HuH-7 (cell line): Measurements from ENCODE around the gene HLA-C.
A peak's percentile ranks its signal among the peaks of the same experiment; 100 is the strongest.
"Not testable (repeated sequence)": the region's sequence is repeated elsewhere in the genome, so short reads cannot be mapped to it uniquely, and the experiment has no call there.

Experiments
- DNase-seq: peaks from one replicate; pipeline ENCODE4 v3.0.0; 2011; ENCODE audit warnings: low spot score

Gene HLA-C

DNA sequence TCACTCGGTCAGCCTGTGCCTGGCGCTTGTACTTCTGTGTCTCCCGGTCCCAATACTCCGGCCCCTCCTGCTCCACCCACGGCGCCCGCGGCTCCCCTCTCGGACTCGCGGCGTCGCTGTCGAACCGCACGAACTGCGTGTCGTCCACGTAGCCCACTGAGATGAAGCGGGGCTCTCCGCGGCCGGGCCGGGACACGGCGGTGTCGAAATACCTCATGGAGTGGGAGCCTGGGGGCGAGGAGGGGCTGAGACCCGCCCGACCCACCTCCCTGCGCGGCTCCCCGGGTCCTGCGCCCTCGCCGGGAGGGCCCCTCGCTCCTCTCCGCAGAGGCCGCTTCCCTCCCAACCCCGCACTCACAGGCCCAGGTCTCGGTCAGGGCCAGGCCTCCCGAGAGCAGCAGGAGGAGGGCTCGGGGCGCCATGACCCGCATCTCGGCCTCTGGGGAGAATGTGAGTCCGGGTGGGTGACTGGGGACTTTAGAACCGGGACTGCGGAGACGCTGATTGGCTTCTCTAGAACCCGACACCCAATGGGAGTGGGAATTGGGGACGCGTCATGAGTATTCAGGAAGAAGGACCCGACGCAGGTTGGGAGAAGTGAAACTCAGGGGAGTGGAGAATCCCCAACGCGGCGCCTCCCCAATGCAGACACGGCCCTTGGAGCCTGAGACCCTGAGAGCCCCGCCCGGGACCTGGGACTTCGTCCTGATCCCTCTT lies at the start of gene HLA-C:
TSS of gene HLA-C (minus strand) at position 452 of the 717 bp plus-strand sequence. CDS start at position 431, 21 bp downstream.
- peak; percentile 29 for DNase-seq

DNA sequence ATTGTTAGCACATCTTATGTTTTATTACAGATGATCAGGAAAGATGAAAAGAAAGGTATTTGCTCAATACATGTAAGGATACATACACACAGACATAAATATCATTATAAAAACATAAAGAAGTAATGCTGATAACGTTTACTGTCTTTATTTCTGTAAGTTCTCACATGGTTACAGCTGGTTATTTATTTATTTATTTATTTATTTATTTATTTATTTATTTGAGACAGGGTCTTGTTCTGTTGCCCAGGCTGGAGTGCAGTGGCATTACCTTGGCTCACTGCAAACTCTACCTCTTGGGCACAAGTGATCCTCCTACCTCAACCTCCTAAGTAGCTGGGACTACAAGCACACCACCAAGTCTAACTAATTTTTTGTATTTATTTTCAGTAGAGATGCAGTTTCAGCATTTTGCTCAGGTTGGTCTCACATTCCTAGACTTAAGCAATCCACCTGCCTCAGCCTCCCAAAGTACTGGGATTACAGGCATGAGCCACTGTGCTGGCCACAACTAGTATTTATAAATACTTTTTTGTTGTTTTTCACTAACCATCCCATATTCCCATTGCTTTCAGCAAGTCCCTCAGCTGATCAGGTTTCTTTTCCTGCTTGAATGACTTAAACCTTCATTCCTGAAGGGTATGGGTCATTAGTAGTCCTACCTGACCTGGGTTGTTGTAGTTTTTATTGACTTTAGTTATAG lies 49.3 kb upstream of the HLA-C start:
- DNase-seq: no peak

DNA sequence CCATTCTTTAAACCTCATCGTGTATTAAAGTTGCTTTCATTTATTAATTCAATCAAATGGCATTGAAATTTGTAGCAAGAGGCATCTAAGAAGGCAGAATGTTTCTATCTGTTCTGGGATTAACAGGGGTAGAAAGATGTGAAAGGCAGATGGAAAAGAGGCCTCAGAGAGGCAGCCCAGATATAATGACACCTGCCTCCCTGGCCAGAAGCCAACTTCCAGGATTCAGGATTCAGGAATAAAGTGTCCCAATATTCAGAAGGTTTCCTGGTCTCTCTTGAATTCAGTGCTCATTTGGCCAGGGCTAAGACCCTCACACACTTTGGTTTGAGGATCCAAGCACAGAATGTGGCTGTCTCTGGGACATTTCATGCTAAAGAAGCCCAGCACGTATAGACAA lies 45.1 kb upstream of the HLA-C start:
- no peak for DNase-seq

DNA sequence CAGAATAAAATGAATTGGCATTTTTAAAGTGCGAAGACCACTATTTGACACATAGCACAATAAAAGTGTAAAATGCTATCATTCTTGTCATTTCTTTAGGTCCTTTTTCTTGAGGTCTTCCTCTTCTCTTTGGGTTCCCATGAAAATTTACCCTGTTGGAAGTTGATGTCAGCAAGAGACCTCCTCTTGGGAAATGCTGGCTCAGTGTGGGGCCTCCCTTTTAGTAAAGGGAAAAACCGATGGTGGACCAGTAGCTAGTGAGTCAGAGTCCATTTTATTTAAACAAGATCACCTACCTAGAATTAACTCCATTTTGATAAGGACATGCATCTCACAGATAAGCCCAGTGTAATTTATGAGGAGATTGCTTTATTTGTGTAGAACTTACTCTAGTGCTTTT lies 37.7 kb upstream of the HLA-C start:
- DNase-seq: no peak

DNA sequence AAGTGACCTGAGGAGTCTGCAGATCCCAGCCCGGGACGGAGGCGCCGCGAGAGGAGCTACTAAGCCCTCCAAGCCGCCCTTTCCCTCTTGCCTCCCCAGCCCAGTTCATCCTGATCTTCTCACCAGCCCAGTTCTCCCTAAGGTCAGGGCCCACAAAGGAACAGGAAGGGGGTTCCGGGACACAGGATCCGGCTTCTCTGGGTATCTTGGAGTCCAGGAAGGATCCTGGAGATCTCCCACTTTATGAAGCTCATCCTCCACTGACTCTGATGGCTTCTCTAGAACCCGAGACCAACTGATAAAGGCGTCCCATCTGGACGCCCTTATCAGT lies 36.9 kb upstream of the HLA-C start:
- DNase-seq: no peak

DNA sequence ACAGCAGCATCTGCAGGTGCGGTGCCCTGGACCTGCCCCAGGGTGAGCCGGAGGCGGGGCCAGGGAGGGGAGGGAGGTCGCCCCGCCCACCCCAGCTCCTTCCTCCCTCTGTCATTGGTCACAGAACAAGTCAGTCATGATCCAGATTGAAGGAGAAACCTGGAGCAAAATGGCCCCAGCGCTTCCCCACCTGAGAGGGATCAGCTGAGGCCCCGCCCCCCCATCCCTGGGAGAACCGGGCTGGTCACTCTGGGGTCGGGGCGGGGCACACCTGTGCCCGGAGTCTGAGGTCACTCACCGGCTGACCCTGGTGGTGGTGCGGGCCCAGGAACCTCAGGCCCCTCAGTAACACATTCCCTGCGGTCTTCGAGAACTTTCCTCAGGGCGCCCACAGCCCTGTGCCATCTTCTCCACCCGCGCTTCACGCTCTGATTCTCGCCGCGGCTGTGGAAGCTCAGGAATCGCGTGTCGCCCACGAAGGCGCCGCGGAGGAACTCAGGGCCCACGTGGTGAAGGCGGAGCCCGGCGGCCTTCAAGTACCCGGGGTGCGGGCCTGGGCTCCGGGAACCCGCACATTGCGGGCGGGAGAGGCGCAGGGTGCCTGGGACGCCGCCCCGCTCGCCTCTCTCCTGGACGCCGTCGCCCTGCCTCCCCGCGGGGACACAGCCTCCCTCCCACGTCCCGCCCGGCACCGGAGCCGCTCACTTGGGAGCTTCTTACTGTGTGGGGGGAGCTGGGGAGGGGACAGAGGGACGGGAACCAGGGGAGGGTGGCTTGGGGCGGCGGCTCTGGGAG lies 36.4 kb upstream of the HLA-C start:
- no peak for DNase-seq

DNA sequence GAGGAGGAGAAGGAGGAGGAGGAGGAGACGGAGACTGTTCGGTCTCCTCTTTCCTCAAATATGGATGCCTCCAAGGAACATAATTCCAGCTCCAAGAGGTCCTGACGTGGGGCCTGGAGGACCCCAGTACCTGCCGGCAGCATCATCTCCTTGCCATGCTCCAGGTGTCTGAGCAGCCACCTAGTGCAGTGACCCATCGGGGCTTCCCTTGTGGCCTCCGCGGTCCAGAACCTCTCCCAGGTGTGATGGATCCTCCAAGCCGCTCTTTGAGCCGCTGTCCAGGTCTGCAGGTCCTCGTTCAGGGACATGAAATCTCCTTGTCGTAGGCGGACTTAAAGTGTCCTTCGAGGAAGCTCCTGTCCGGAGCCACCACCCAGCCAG lies 35.8 kb upstream of the HLA-C start:
- no peak for DNase-seq

DNA sequence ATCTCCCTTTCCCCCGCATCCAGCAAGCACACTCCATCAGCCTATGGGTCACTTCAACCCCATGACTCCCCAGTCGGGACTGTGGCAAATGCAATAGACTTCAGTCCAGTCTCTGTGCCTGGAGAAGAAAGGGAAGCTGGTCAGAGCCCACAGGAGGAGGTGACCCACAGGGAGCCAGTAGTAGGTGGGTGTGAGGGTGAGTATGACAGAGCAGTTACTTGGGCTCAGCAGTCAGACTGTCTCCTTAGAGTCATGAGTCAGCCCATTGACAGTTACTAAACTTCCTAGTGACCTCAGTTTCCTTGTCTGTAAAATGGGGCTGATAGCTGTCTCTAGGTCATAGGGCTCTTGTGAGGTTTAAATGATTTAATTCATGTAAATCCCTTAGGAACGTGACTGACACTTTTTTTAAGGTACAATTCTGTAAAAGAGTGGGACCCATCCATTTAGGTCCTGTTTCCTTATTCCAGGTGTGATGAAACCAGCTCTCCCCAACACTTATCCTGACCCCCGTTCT lies 33.9 kb upstream of the HLA-C start:
- no peak for DNase-seq

DNA sequence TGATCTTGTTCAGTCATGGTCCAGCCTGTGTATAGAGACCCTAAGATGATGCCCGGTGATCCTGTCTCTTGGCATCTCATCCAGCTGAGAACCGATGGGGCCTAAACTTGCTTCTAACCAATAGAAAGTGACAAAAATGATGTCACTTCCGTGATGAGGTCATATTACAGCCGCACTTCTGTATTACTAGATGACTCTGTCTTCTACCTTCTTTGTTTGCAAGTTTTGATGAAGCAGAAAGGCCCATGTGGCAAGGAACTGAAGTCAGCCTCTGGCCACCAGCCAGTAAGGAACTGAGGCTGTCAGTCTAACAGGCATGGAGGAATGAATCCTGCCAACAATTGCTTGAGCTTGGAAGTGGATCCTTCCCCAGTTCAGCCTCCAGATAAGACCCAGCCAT lies 32.8 kb upstream of the HLA-C start:
- no peak for DNase-seq

DNA sequence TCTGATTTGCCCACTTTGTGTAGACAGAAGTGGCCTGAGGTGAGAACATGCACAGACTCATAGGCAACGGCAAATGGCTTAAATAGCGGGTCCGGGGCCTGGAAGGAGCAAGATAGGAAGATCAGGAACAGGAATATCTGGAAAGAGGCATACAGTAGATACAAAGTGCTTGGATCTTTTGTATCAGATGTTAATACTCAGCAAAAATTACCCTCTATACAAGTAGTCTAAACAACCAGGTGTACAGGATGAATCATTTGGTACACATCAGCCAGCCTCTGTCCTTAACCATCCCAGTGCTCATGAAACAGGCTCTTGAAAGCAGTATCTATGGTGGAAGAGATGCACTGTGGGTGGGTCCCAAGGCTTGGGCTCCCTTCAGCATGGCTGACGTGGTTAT lies 28.9 kb upstream of the HLA-C start:
- no peak for DNase-seq

DNA sequence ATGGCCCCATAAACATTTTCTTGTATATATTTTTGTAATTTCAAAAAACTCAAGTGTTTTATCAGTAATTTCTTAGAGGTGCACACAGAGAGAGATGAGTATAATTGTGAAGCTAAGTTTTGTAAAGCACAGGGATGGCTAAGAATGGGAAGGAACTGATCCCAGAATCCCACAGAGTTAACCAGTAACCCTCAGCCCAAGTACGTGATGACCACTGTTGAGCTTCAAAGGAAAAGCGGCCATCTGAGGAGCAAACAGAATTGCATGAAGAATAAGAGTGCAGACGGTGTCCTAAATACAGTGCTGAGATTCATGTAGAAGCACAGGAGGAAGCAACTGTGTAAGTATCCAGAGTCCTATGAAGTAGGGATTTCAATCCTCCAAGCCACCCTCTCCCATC lies 28.1 kb upstream of the HLA-C start:
- no peak for DNase-seq

DNA sequence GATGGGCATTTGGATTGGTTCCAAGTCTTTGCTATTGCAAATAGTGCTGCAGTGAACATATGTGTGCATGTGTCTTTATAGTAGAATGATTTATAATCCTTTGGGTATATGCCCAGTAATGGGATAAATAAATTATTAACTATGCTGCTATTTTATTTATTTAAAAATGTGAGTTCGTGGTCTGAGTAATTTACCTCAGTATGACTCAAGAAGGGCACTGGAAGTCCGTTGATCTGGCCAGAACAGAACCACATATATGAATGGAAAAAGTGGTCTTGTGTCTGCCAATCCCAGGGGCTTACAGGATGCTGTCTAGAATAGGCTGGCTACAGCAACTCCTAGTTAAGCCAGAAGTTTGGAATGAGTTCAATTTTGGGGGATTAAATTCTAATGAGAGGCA lies 27.6 kb upstream of the HLA-C start:
- DNase-seq: no peak

DNA sequence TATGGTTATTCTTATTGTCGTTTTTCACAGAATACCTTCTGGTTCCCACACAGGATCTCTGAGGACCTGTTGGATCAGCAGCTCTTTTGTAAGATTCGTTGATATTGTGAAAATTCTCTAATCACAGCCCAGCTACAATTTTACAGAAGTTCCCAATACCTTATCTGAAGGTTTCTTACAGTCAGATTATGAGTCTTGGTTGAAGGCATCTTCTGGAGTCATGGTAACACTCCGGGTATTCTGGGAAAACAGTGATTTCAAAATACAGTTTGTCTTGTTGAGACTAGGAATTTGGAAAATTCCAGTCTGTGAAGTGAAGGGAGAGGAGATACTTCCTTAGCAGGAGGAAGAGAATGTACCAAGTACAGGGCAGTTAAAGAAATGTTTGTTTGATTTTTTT lies 22.2 kb upstream of the HLA-C start:
- no peak for DNase-seq

DNA sequence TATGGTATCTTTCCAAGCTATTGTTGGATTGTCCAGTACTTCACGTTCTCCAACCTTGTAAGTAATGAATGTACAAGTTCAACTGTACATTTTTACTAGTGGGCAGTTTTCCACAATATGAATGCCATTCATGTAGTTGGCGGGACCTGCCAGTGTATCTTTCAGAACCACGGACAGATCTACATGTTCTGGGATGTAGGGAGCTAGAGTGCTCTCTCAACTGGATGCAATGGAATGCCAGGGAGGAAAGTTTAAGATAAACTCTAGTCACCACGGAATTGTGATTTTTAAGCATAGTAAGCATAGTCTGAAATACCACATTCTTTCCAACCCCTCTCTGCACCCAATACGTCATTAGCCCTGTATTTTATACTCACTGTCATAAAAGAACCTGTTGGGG lies 21.5 kb upstream of the HLA-C start:
- no peak for DNase-seq

DNA sequence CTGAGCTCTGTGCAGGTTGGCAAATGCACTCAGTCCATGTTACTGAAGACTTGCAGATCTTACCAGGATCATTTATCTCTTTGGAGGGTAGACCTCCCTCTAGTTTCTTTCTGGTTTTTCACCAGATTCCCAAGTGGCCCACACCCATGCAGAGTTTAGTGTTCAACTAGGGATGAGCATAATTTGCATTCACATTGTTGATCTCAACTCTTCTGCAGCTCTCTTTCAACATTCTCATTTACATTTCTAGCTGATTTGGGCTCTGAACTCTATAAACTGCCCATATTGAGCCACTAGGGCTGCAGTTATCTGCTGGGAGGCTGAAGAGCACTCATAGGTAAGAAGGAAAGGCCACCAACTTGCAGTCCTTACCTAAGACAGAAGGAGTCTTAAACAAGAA lies 17.9 kb upstream of the HLA-C start:
- no peak for DNase-seq

DNA sequence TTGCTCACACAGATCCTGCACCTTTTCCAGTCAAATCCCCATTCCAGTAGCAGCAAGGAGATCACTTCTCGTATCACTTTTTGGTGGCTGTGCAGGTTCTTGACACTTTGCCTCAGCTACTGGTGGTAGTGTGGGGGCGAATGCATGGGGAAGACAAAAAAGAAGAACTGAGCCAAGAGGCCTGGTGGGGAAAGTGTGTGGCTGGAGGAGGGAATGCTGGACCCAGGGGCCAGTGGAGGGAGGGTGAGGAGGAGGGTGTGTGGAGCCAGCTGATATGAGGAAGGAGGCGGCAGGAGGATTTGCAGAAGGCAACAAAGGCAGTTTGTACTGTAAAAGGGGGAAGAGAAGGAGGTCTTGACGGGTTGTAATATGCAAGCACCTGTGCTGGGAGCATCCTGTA lies 15.7 kb upstream of the HLA-C start:
- DNase-seq: no peak

DNA sequence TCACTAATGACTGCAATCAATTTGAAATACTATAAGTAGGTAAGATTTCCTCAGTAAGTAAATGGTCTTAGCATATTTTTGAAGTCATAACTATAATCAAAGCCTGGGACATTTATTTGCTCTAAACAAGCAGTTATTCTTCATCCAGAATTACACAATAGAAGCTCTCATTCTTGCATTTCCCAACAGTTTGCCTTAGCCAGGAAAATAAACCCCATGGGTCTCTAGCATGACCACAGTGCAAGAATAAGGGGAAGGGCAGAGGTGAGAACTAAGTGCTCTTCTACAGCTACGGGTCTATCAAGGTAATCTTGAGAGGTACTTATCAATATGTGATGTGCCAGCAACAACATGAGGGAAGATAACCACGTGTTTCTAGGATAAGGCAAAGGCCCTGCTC lies 14.1 kb upstream of the HLA-C start:
- DNase-seq: no peak

DNA sequence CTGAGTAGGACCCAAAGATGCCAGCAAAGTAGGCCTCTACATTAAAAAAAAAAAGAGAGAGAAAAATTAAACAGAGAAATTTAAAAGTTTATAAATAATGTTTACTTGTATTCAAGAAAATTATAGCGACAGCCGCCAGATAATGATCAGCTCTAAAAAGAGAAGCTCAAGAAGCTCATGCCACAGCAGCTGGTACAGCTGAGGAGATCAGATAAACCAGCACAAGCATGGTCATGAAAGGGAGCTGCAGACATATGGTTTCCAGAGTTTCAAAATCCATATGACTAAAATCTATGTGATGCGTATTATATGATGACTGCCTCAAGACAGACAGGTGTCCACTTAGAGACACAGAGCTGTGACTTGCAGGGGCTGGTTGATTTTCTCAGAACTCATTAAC lies 13.6 kb upstream of the HLA-C start:
- no peak for DNase-seq

DNA sequence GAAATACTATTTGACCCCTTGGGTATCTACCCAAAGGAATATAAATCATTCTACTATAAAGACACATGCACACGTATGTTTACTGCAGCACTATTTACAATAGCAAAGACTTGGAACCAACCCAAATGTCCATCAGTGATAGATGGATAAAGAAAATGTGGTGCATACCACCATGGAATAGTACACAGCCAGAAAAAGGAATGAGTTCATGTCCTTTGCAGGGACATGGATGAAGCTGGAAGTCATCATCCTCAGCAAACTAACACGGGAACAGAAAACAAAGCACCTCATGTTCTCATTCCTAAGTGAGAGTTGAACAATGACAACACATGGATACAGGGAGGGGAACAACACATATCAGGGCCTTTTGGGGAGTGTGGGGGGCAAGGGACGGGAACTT lies 7.8 kb upstream of the HLA-C start:
- not testable (repeated sequence) for DNase-seq

DNA sequence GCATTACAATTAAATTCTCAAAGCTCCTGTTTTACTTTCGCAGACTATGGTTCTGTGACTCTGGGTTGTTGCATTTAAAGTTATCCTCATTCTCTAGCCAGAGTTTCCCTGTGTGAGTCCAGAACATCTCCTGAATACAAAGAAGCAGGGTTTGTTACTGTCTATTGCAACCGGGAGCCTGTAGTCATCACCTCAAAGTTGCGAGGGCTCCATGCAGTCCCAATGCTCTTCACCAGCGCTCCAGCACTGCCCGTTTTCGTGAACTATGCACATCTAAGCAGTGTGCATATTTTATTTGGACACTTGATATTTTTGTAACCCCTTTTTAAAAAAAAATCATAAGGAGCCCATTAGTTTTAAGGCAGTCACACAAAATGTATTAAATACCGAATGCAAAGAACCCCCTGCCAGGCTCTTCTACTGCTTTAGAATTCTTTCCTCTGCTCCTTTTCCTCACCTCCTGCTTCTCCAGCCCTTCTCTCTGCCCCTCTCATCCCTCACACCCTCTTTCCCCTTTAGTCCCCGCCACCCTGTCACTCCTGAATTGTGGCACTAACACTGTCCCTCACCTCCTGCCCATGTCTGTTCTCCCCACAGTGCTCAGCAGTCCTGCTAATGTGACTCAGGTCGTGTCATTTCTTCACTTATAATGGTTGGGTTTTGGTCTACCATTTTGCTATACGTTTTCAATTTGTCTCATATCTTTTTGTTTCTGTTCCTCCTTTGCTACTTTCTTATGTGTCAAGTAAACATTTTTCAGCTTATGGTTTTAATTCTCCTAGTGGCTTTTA lies 1.1 kb upstream of the HLA-C start:
- DNase-seq: no peak

DNA sequence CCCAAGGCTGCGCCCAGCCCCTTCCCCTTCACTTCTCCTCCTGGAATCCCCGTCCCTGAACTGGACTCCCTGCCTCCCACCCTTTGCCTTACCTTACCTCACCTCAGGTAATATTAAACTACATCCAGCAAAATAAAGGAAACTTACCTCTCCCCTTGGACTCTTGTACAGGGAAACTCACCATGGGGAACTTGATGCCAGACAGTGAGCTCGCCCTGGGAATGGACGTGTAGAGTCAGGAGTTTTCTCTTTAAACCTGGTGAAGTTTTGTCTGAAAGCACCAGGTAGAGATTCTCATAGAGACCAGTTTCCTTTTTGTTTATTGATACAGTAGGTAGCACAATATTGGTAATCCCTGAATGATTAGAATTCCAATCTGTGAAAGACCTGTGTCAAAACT lies 544 bp upstream of the HLA-C start:
- DNase-seq: no peak
